AG09319 (cell line): ENCODE results near the gene PXDC1.
"Not testable (repeated sequence)": the region's sequence is repeated elsewhere in the genome, so short reads cannot be mapped to it uniquely, and the experiment has no call there.

Source experiments
- DNase-seq: peaks from one replicate; pipeline ENCODE4 v3.0.0-alpha.2; 2010; ENCODE audit warnings: low read depth; ENCODE audit errors: extremely low read depth
- CTCF ChIP-seq: IDR thresholded peaks from 2 replicates; pipeline ENCODE4 v1.5.1; 2011; ENCODE audit warnings: low read depth, mild to moderate bottlenecking, inconsistent platforms, low read length, moderate library complexity

The PXDC1 gene

GRCh38 chr6:3757241-3757641, 5.7 kb upstream of the PXDC1 start:
- no peak for TF ChIP-seq CTCF
- no peak for DNase-seq

DNA sequence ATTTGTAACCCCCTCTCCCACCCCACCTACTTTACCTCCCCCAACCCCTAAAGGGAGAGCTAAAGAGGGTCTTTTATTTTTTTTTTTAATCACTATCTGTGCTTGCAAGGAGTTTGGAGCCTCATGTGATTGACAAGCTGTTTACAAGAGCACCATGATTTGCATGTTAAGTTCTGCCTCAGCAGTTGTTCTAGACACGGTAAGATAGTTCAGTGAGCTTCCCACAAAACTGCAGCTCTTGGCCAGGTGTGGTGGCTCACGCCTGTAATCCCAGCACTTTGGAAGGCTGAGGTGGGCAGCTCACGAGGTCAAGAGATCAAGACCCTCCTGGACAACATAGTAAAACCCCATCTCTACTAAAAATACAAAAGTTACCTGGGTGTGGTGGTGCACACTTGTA, 5.0 kb upstream of the PXDC1 start:
- DNase-seq, result no peak
- no peak for TF ChIP-seq CTCF

- no peak for TF ChIP-seq CTCF
- no peak for DNase-seq
Measured at GRCh38 chr6:3755637-3756545, 4.4 kb upstream of the PXDC1 start.

DNA sequence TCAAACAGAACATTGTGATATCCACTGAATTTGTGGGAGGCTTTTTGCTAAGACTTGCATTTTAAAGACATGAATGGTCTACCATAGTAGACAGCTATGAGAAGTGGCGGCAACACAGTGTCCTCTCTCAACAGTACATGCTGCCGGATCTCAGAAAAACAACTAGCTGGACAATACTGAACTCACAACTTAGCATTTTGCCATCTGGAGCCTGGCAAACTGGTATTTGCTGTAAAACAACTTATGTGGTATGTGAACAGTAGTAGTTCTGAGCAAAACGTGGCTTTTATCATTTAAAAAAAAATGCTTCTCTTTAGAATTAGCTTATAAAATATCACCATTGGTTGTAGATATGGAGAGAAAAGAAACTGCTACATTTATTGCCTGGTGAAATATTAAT, 3.3 kb upstream of the PXDC1 start:
- DNase-seq, result no peak

DNA sequence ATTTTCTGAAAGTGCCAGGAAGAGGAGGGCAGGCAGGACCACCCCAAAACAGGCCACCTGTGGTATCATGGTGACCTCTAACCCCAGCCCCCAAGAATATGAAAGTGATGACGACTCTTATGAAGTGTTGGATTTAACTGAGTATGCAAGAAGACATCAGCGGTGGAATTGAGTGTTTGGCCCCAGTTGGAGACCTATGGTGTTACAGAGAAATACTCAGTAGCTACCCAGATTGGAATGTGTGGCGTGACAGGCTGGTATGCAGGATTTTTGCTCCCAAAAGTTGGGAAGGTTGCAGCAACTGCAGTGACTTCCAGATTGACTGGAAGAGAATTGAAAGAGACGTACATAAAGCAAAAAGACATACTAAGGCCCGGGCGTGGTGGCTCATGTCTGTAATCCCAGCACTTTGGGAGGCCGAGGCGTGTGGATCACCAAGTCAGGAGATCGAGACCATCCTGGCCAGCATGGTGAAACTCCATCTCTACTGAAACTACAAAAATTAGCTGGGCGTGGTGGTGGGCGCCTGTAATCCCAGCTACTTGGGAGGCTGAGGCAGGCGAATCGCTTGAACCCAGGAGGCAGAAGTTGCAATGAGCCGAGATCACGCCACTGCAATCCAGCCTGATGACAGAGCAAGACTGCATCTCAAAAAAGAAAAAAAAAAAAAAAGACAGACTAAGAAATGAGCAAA, 2.7 kb upstream of the PXDC1 start:
- not testable (repeated sequence) for DNase-seq

More for the DNA sequence above, 3.3 kb upstream of the PXDC1 start:
- TF ChIP-seq CTCF, result no peak

GRCh38 chr6:3753228-3753835, 1.8 kb upstream of the PXDC1 start:
- DNase-seq, result no peak
- TF ChIP-seq CTCF, result no peak

- TF ChIP-seq CTCF, result no peak
- no peak for DNase-seq
Measured at GRCh38 chr6:3752531-3753227, 1.2 kb upstream of the PXDC1 start.
